MM.1S (cell line): ENCODE data around the gene DACH1.

ENCODE experiments used
- DNase-seq: peaks from one replicate; pipeline ENCODE4 v3.0.0-alpha.2; 2015
- H2AFZ ChIP-seq: fragments of 300-600 bp; sonication (generic); 2 replicates; pipeline ENCODE4 v1.6.0; 2016; ENCODE audit warnings: antibody characterized with exemption, low read length
- H3F3A ChIP-seq: fragments of 300-600 bp; sonication (generic); 2 replicates; pipeline ENCODE4 v1.6.1; 2016; ENCODE audit warnings: mild to moderate bottlenecking, antibody characterized with exemption, low read length, moderate library complexity, mixed read lengths; ENCODE audit not compliant: insufficient read depth
- H3K27ac ChIP-seq: fragments of 300-600 bp; sonication (generic); 2 replicates; pipeline ENCODE4 v1.5.1; 2016; ENCODE audit warnings: mild to moderate bottlenecking, low read length
- H3K27me3 ChIP-seq: fragments of 300-600 bp; sonication (generic); replicated peaks from 2 replicates; pipeline ENCODE4 v1.6.0; 2016; ENCODE audit warnings: low read length; ENCODE audit not compliant: insufficient read depth
- H3K36me3 ChIP-seq: fragments of 300-600 bp; sonication (generic); replicated peaks from 2 replicates; pipeline ENCODE4 v1.6.1; 2016; ENCODE audit warnings: mild to moderate bottlenecking, low read length, mixed read lengths; ENCODE audit not compliant: insufficient read depth
- H3K4me1 ChIP-seq: fragments of 300-600 bp; sonication (generic); 2 replicates; pipeline ENCODE4 v1.6.1; 2016; ENCODE audit warnings: low read length, mixed read lengths
- H3K4me2 ChIP-seq: fragments of 300-600 bp; sonication (generic); 2 replicates; pipeline ENCODE4 v1.6.0; 2016; ENCODE audit warnings: low read depth, low read length
- H3K4me3 ChIP-seq: fragments of 300-600 bp; sonication (generic); 2 replicates; pipeline ENCODE4 v1.5.1; 2016; ENCODE audit warnings: low read length, mixed read lengths
- H3K79me2 ChIP-seq: fragments of 300-600 bp; sonication (generic); 2 replicates; pipeline ENCODE4 v1.6.1; 2016; ENCODE audit warnings: mixed run types, low read length, mixed read lengths
- H3K9ac ChIP-seq: fragments of 300-600 bp; sonication (generic); 2 replicates; pipeline ENCODE4 v1.6.1; 2016; ENCODE audit warnings: low read length, mixed read lengths
- H3K9me2 ChIP-seq: fragments of 300-600 bp; sonication (generic); replicated peaks from 2 replicates; pipeline ENCODE4 v1.6.1; 2016; ENCODE audit warnings: mild to moderate bottlenecking, low read length, mixed read lengths; ENCODE audit not compliant: insufficient read depth
- H3K9me3 ChIP-seq: fragments of 300-600 bp; sonication (generic); replicated peaks from 2 replicates; pipeline ENCODE4 v1.6.1; 2016; ENCODE audit warnings: mild to moderate bottlenecking, low read length, mixed read lengths; ENCODE audit not compliant: insufficient read depth
- H4K20me1 ChIP-seq: fragments of 300-600 bp; sonication (generic); 2 replicates; pipeline ENCODE4 v1.6.1; 2016; ENCODE audit warnings: mild to moderate bottlenecking, low read length, moderate library complexity, mixed read lengths; ENCODE audit not compliant: insufficient read depth
- EZH2 ChIP-seq: fragments of 300-600 bp; sonication (generic); optimal IDR thresholded peaks from 2 replicates; pipeline ENCODE3; 2017; ENCODE audit warnings: low read depth, mild to moderate bottlenecking, antibody characterized with exemption, low read length, mixed read lengths
- EZH2phosphoT487 ChIP-seq: fragments of 300-600 bp; sonication (generic); IDR thresholded peaks from 2 replicates; pipeline ENCODE4 v1.6.1; 2018; ENCODE audit warnings: antibody characterized with exemption, low read length
- TF ChIP-seq, protein P1 (sequence below): fragments of 300-600 bp; sonication (generic); IDR thresholded peaks from 2 replicates; pipeline ENCODE4 v1.5.1; 2016; ENCODE audit warnings: antibody characterized with exemption, low read length, mixed read lengths

Gene DACH1

DNA sequence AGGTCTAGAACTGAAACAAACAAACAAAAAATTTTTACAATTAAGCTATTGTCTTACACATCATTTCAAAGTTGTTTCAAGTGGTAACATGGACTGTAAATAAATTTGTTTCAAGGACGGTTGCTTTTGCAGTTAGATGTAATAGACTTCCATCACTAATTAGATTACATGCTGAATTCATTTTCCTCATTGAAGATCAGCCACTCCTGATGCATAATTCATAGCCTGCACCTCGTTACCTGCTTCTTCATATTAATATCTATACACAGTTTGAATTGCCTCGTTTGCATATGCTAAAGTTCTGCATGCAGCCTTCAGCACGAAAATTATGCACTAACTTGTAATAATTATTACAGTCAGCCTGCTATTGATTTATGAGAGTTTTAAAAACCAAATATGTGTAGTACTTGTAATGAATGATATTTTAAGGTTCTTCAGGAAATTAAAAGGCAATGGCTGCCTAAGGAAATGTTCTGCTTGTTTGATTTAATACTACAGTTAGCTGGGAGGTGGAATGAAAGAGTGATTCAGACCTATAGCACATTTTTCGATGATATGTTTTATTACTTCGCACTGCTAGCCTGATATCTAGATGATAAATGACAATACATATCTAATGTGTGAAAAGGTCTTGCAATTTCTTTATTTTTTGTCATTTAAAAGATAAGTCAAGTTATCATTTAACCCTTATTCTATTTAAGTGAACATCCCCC lies 184.9 kb downstream of the DACH1 start:
- H3K9ac ChIP-seq = no peak overlapping the region
- H3K4me1 ChIP-seq = no peaks in the 10 kb centered on the region
- no peaks in the 10 kb centered on the region for H3K9me2 ChIP-seq
- no peak overlapping the region for H3K4me3 ChIP-seq
- H3K36me3 ChIP-seq = no peaks in the 10 kb centered on the region
- no peaks in the 10 kb centered on the region for H3K9me3 ChIP-seq
- no peaks in the 10 kb centered on the region for H4K20me1 ChIP-seq
- H2AFZ ChIP-seq = no peak overlapping the region
- no peak overlapping the region for H3K4me2 ChIP-seq
- H3K27ac ChIP-seq = no peak overlapping the region
- no peak for DNase-seq
- H3K79me2 ChIP-seq = no peaks in the 10 kb centered on the region
- no peaks in the 10 kb centered on the region for H3K27me3 ChIP-seq
- H3F3A ChIP-seq = no peaks in the 10 kb centered on the region
- TF ChIP-seq EZH2phosphoT487 (no peak), EZH2 (no peak)
- TF ChIP-seq, protein P1, sequence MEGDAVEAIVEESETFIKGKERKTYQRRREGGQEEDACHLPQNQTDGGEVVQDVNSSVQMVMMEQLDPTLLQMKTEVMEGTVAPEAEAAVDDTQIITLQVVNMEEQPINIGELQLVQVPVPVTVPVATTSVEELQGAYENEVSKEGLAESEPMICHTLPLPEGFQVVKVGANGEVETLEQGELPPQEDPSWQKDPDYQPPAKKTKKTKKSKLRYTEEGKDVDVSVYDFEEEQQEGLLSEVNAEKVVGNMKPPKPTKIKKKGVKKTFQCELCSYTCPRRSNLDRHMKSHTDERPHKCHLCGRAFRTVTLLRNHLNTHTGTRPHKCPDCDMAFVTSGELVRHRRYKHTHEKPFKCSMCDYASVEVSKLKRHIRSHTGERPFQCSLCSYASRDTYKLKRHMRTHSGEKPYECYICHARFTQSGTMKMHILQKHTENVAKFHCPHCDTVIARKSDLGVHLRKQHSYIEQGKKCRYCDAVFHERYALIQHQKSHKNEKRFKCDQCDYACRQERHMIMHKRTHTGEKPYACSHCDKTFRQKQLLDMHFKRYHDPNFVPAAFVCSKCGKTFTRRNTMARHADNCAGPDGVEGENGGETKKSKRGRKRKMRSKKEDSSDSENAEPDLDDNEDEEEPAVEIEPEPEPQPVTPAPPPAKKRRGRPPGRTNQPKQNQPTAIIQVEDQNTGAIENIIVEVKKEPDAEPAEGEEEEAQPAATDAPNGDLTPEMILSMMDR = no peak

DNA sequence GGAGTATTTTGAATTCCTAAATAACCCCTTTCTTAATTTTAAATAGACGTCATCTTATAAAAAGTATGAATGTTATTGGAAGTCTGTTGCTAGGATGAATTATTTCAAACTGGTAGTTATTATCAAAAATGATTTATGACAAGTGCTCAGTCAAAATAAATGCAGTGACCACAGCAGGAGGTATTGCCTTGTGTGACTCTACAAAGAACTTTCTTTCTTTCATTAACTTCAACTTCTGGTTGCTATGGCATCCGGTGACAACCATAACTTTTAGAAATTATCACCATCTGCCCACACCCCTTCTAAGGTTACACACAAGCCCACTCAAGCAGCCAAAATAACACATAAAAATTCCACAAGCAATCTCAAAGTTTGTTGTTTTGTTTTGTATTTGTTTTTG lies 189.9 kb downstream of the DACH1 start:
- Histone ChIP-seq H3K4me2 (no peak overlapping the region), H3K27ac (no peak overlapping the region), H2AFZ (no peak overlapping the region), H3F3A (no peaks in the 10 kb centered on the region), H3K9ac (no peak overlapping the region), H3K27me3 (no peaks in the 10 kb centered on the region), H3K79me2 (no peaks in the 10 kb centered on the region), H3K9me2 (no peaks in the 10 kb centered on the region), H3K36me3 (no peaks in the 10 kb centered on the region), H4K20me1 (no peaks in the 10 kb centered on the region), H3K4me3 (no peak overlapping the region), H3K4me1 (no peaks in the 10 kb centered on the region), H3K9me3 (no peaks in the 10 kb centered on the region)
- DNase-seq = no peak
- TF ChIP-seq EZH2phosphoT487 = no peak
- TF ChIP-seq EZH2 = no peak
- TF ChIP-seq, protein P1 = no peak

DNA sequence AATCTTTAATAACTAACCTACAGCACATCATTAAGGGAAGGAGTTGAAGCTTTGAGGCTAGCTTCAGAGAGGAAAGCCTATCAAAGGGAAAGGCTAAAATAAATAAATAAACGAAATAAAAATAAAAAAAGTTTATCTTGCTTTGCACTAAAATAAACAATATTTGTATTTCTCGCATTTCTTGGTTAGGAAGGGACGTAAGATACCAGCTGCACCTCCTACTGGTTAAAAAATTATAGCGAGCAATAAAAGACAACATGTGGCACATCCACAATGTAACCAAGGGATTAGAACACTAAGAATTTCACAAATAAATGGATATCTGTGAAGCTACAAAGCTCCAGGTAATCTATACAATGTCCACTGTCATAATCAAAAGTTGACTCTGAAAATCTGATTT lies 194.5 kb downstream of the DACH1 start:
- TF ChIP-seq, protein P1 = no peak
- no peak for TF ChIP-seq EZH2phosphoT487
- no peak for TF ChIP-seq EZH2
- no peaks in the 10 kb centered on the region for H3K36me3 ChIP-seq

More for the DNA sequence above, 194.5 kb downstream of the DACH1 start:
- no peak overlapping the region for H3K4me2 ChIP-seq
- H3K27ac ChIP-seq = no peak overlapping the region
- H3K4me1 ChIP-seq = no peaks in the 10 kb centered on the region
- no peaks in the 10 kb centered on the region for H3F3A ChIP-seq
- H3K27me3 ChIP-seq = no peaks in the 10 kb centered on the region
- H3K4me3 ChIP-seq = no peak overlapping the region
- no peak overlapping the region for H3K9ac ChIP-seq
- H3K9me2 ChIP-seq = no peaks in the 10 kb centered on the region
- no peaks in the 10 kb centered on the region for H4K20me1 ChIP-seq
- no peaks in the 10 kb centered on the region for H3K9me3 ChIP-seq
- H2AFZ ChIP-seq = no peak overlapping the region
- no peak for DNase-seq
- no peaks in the 10 kb centered on the region for H3K79me2 ChIP-seq
